HL-60 (cell line): ENCODE results near the gene ARID5B.

Experiments
- GABPA ChIP-seq: IDR thresholded peaks from 2 replicates; pipeline ENCODE4 v1.6.1; 2012; ENCODE audit warnings: low read depth
- POLR2AphosphoS5 ChIP-seq: IDR thresholded peaks from 2 replicates; pipeline ENCODE4 v1.6.1; 2012; ENCODE audit warnings: low read depth
- TF ChIP-seq, protein P1 (sequence below): IDR thresholded peaks from one replicate; pipeline ENCODE4 v1.5.1; 2011; ENCODE audit warnings: low read length, control low read depth, inconsistent platforms; ENCODE audit not compliant: insufficient read depth
- TF ChIP-seq, protein P2 (sequence below): IDR thresholded peaks from 2 replicates; pipeline ENCODE4 v1.6.1; 2012; ENCODE audit warnings: low read depth; ENCODE audit not compliant: insufficient replicate concordance

DNA sequence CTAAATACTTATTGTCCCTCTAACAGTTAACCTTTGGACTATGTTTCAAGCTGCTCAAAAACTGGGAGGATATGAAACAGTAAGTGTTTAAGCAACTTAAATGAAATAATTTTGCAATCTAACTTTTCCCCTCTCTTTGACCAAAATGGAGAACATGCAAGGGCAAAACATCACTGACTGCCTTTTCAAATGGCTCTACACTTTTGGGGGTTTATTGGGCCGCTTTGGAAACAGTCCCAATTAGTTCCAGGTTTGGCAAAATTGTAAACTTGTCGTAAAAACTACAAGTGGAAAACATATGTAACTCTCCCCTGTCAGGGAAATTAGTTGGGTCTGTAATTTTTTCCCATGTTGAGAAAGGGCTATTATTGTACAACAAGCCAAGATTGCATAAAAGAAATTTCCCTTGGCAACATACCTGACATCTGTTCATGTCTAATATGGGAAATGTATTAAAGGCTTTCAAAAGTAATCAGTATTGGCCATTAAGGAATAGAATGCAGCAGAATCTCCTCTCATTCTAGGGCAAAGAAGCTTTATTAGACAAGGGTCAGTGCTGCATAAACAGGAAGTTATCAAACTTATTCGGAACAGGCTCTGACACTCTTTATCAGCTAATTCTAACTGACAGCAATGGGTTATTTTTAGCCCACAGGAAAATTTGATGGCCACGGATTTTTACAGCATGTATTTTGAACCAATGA lies 157.9 kb downstream of the ARID5B start:
- TF ChIP-seq, protein P1, sequence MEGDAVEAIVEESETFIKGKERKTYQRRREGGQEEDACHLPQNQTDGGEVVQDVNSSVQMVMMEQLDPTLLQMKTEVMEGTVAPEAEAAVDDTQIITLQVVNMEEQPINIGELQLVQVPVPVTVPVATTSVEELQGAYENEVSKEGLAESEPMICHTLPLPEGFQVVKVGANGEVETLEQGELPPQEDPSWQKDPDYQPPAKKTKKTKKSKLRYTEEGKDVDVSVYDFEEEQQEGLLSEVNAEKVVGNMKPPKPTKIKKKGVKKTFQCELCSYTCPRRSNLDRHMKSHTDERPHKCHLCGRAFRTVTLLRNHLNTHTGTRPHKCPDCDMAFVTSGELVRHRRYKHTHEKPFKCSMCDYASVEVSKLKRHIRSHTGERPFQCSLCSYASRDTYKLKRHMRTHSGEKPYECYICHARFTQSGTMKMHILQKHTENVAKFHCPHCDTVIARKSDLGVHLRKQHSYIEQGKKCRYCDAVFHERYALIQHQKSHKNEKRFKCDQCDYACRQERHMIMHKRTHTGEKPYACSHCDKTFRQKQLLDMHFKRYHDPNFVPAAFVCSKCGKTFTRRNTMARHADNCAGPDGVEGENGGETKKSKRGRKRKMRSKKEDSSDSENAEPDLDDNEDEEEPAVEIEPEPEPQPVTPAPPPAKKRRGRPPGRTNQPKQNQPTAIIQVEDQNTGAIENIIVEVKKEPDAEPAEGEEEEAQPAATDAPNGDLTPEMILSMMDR: no peak
- TF ChIP-seq POLR2AphosphoS5: no peak
- TF ChIP-seq, protein P2, sequence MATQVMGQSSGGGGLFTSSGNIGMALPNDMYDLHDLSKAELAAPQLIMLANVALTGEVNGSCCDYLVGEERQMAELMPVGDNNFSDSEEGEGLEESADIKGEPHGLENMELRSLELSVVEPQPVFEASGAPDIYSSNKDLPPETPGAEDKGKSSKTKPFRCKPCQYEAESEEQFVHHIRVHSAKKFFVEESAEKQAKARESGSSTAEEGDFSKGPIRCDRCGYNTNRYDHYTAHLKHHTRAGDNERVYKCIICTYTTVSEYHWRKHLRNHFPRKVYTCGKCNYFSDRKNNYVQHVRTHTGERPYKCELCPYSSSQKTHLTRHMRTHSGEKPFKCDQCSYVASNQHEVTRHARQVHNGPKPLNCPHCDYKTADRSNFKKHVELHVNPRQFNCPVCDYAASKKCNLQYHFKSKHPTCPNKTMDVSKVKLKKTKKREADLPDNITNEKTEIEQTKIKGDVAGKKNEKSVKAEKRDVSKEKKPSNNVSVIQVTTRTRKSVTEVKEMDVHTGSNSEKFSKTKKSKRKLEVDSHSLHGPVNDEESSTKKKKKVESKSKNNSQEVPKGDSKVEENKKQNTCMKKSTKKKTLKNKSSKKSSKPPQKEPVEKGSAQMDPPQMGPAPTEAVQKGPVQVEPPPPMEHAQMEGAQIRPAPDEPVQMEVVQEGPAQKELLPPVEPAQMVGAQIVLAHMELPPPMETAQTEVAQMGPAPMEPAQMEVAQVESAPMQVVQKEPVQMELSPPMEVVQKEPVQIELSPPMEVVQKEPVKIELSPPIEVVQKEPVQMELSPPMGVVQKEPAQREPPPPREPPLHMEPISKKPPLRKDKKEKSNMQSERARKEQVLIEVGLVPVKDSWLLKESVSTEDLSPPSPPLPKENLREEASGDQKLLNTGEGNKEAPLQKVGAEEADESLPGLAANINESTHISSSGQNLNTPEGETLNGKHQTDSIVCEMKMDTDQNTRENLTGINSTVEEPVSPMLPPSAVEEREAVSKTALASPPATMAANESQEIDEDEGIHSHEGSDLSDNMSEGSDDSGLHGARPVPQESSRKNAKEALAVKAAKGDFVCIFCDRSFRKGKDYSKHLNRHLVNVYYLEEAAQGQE: no peak
- no peak for TF ChIP-seq GABPA
